Liver (tissue), 9 donors: ENCODE measurements around the gene KRT76. TPM values are rescaled to one million over a fixed set of nuclear protein-coding genes. Genes with fewer than 3 reads are reported as not detected.

ENCODE experiments used
- DNase-seq: peaks from one replicate; pipeline ENCODE4 v3.0.0-alpha.2; 2017; ENCODE audit warnings: low spot score
- H3K27ac ChIP-seq, 2 donors: one replicate each; pipeline ENCODE4 v1.7.0; 2013; ENCODE audit warnings: inconsistent platforms in 2 of 2, low read length in 2 of 2, control low read depth in 1 of 2, low read depth in 1 of 2, mild to moderate bottlenecking in 1 of 2
- H3K27me3 ChIP-seq, 4 donors: one replicate each; pipeline versions ENCODE4 v1.6.1 to v1.7.0; 2013; ENCODE audit warnings: low read length in 3 of 4, inconsistent platforms in 1 of 4, mild to moderate bottlenecking in 1 of 4, moderate library complexity in 1 of 4; ENCODE audit not compliant: control insufficient read depth in 4 of 4, insufficient read depth in 4 of 4
- H3K36me3 ChIP-seq, 4 donors: one replicate each; pipeline versions ENCODE4 v1.6.1 to v1.7.0; 2013; ENCODE audit warnings: low read length in 3 of 4, mild to moderate bottlenecking in 3 of 4, low read depth in 1 of 4, moderate library complexity in 1 of 4; ENCODE audit not compliant: control insufficient read depth in 4 of 4, insufficient read depth in 3 of 4
- H3K4me1 ChIP-seq, 4 donors: one replicate each; pipeline versions ENCODE4 v1.6.1 to v1.7.0; 2013; ENCODE audit warnings: low read length in 3 of 4, mild to moderate bottlenecking in 3 of 4, moderate library complexity in 1 of 4; ENCODE audit not compliant: control insufficient read depth in 4 of 4, insufficient read depth in 4 of 4
- H3K4me3 ChIP-seq, 3 donors: one replicate each; pipeline versions ENCODE4 v1.6.1 to v1.7.0; 2013; ENCODE audit warnings: low read length in 3 of 3, control low read depth in 1 of 3, low read depth in 1 of 3, mild to moderate bottlenecking in 1 of 3
- H3K9ac ChIP-seq, 2 donors: one replicate each; pipeline ENCODE4 v1.7.0; 2013; ENCODE audit warnings: low read length in 2 of 2, mild to moderate bottlenecking in 2 of 2, moderate library complexity in 2 of 2, control low read depth in 1 of 2, low read depth in 1 of 2
- H3K9me3 ChIP-seq, 4 donors: one replicate each; pipeline versions ENCODE4 v1.6.1 to v1.7.0; 2013; ENCODE audit warnings: low read length in 3 of 4; ENCODE audit not compliant: control insufficient read depth in 4 of 4
- FOXA1 ChIP-seq: IDR thresholded peaks from 2 replicates; pipeline ENCODE4 v1.6.1; 2016; ENCODE audit warnings: antibody characterized with exemption
- FOXA2 ChIP-seq: IDR thresholded peaks from 2 replicates; pipeline ENCODE4 v1.6.1; 2016; ENCODE audit warnings: antibody characterized with exemption
- GABPA ChIP-seq, 2 donors: IDR thresholded peaks in 1 of 2; conservative IDR thresholded peaks in 1 of 2; 2 replicates each; pipeline ENCODE4 v1.6.1; 2016; ENCODE audit warnings: antibody characterized with exemption in 2 of 2, mild to moderate bottlenecking in 1 of 2, moderate library complexity in 1 of 2
- HNF4A ChIP-seq, 2 donors: conservative IDR thresholded peaks; 2 replicates each; pipeline ENCODE4 v1.6.1; 2016; ENCODE audit warnings: antibody characterized with exemption in 2 of 2, mild to moderate bottlenecking in 2 of 2
- HNF4G ChIP-seq: IDR thresholded peaks from 2 replicates; pipeline ENCODE4 v1.6.1; 2016; ENCODE audit warnings: antibody characterized with exemption
- JUND ChIP-seq, 2 donors: IDR thresholded peaks; 2 replicates each; pipeline ENCODE4 v1.6.1; 2016; ENCODE audit warnings: antibody characterized with exemption in 2 of 2
- MAX ChIP-seq: IDR thresholded peaks from 2 replicates; pipeline ENCODE4 v1.6.1; 2016; ENCODE audit warnings: antibody characterized with exemption
- NR2F2 ChIP-seq: IDR thresholded peaks from 2 replicates; pipeline ENCODE4 v1.6.1; 2016; ENCODE audit warnings: antibody characterized with exemption
- RAD21 ChIP-seq, 2 donors: IDR thresholded peaks; 2 replicates each; pipeline ENCODE4 v1.6.1; 2016; ENCODE audit warnings: antibody characterized with exemption in 2 of 2, mild to moderate bottlenecking in 2 of 2
- REST ChIP-seq: IDR thresholded peaks from 2 replicates; pipeline ENCODE4 v1.6.1; 2016; ENCODE audit warnings: antibody characterized with exemption, mild to moderate bottlenecking
- RXRA ChIP-seq, 2 donors: IDR thresholded peaks; 2 replicates each; pipeline ENCODE4 v1.6.1; 2017 to 2018; ENCODE audit warnings: antibody characterized with exemption in 2 of 2, mild to moderate bottlenecking in 1 of 2
- SP1 ChIP-seq: IDR thresholded peaks from 2 replicates; pipeline ENCODE4 v1.6.1; 2018; ENCODE audit warnings: antibody characterized with exemption, mild to moderate bottlenecking
- TAF1 ChIP-seq: conservative IDR thresholded peaks from 2 replicates; pipeline ENCODE4 v1.6.1; 2016; ENCODE audit warnings: antibody characterized with exemption, mild to moderate bottlenecking
- YY1 ChIP-seq: IDR thresholded peaks from 2 replicates; pipeline ENCODE4 v1.6.1; 2016; ENCODE audit warnings: antibody characterized with exemption, mild to moderate bottlenecking
- WGBS: extraction: QIAGEN DNeasy Blood & Tissue Kit; methylation state at CpG from one replicate; pipeline ENCODE4 v1.1.7; 2013; 5-methylcytosine and 5-hydroxymethylcytosine counted together
- polyA plus RNA-seq, 2 donors: library from polyadenylated mRNA; stranded (reverse) in 1 of 2; unstranded in 1 of 2; fragments of 200-250 nt in 1 of 2; fragments of >200 nt in 1 of 2; fragmentation: Nextera tagmentation in 1 of 2; extraction: Ambion mirVana in 1 of 2; gene quantifications; one replicate each; pipeline versions ENCODE4 v1.2.1 to v1.2.3, GENCODE V29; 2013 to 2015
- total RNA-seq, 2 donors: library from RNA; depleted of rRNA; stranded (reverse); fragments of >200 nt; gene quantifications; one replicate each; pipeline ENCODE4 v1.2.3, GENCODE V29; 2014
- TF ChIP-seq, protein P1 (sequence below): fragments of 150-350 bp; IDR thresholded peaks from 2 replicates; pipeline ENCODE4 v1.5.1; 2017; ENCODE audit warnings: improper control_type of control experiment, low read depth, low read length; ENCODE audit not compliant: missing input control
- TF ChIP-seq, protein P2 (sequence below): IDR thresholded peaks from 2 replicates; pipeline ENCODE4 v1.6.1; 2016; ENCODE audit warnings: antibody characterized with exemption
- donor health status: healthy.
- donor health status: healthy.
- donor health status: healthy.
- donor health status: healthy.
- donor health status: healthy.

Gene KRT76
- total and polyA plus RNA-seq, 4 donors = not detected

DNA sequence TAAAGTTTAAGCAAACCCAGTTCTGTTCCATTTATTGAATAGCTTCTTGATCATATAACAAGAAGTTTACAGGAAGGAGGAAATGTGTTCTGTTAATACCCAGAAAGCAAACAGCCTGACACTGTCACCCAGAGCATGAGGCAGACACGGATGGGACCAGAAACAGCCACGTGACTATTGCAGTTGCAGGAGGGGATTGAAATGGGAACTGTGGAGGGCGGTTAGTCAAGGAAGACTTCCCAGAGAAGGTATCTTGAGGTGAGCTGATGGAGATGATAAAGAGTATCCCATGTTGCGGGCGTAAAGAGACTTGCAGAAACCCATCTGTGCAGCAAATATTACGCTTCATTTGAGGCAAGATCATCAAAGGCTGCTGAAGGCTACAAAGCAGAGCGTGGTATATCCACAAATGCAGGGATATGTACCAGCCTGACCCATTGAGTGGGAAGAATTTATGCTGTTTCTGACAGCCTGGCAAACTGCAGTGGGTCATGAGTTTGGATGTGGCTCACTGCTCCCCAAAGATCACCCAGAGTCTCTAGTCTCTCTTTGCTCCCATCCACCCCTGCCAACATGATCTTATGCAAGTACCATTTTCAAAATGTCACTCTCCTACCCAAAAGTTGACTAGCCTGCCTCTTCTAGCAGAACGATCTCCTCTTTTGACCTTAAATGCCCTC, 20.7 kb downstream of the KRT76 start:
- DNase-seq = no peak
- TF ChIP-seq SP1 (no peak), RAD21 (IDR thresholded peaks at IDR 0.05) (no peak), FOXA1 (no peak), YY1 (no peak), NR2F2 (no peak), JUND (IDR thresholded peaks at IDR 0.05) (no peak), RXRA (IDR thresholded peaks at IDR 0.05) (no peak), REST (no peak), MAX (no peak), TAF1 (no peak), GABPA (IDR thresholded peaks at IDR 0.05 in 1 of 2, conservative IDR thresholded peaks at IDR 0.05 in 1 of 2) (no peak)
- TF ChIP-seq, protein P1, sequence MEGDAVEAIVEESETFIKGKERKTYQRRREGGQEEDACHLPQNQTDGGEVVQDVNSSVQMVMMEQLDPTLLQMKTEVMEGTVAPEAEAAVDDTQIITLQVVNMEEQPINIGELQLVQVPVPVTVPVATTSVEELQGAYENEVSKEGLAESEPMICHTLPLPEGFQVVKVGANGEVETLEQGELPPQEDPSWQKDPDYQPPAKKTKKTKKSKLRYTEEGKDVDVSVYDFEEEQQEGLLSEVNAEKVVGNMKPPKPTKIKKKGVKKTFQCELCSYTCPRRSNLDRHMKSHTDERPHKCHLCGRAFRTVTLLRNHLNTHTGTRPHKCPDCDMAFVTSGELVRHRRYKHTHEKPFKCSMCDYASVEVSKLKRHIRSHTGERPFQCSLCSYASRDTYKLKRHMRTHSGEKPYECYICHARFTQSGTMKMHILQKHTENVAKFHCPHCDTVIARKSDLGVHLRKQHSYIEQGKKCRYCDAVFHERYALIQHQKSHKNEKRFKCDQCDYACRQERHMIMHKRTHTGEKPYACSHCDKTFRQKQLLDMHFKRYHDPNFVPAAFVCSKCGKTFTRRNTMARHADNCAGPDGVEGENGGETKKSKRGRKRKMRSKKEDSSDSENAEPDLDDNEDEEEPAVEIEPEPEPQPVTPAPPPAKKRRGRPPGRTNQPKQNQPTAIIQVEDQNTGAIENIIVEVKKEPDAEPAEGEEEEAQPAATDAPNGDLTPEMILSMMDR = no peak
- TF ChIP-seq, protein P2, sequence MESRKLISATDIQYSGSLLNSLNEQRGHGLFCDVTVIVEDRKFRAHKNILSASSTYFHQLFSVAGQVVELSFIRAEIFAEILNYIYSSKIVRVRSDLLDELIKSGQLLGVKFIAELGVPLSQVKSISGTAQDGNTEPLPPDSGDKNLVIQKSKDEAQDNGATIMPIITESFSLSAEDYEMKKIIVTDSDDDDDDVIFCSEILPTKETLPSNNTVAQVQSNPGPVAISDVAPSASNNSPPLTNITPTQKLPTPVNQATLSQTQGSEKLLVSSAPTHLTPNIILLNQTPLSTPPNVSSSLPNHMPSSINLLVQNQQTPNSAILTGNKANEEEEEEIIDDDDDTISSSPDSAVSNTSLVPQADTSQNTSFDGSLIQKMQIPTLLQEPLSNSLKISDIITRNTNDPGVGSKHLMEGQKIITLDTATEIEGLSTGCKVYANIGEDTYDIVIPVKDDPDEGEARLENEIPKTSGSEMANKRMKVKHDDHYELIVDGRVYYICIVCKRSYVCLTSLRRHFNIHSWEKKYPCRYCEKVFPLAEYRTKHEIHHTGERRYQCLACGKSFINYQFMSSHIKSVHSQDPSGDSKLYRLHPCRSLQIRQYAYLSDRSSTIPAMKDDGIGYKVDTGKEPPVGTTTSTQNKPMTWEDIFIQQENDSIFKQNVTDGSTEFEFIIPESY = no peak
- Histone ChIP-seq H3K36me3 (no peaks in the 10 kb centered on the region), H3K27me3 (no peaks in the 10 kb centered on the region), H3K27ac (no peak overlapping the region), H3K4me3 (no peak overlapping the region), H3K9ac (no peak overlapping the region), H3K9me3 (peaks cover 0 to 5% (median 0%) of the 10 kb centered on the region in 4 donors), H3K4me1 (no peaks in the 10 kb centered on the region)
- WGBS = 67% methylated on average over 8 of the region's 8 CpGs

DNA sequence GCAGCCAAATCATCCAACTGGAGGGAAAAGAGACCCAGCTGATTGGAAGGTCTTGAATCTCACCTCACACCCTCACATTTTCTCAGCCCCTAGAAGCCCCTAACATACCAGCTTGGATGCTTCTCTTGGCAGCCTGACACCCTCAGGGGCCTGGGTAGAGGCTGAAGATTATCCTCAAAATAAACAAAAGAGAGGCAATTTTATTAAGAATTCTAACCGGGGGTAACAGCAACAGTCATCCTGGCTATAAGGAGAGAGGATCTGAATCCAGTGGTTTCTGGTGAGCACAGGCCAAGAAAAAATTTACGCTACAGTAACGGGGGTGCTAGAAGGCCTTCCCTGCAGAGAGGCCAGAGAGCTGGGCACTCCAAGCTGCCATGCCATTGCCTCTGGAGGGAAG, 21.6 kb downstream of the KRT76 start:
- Histone ChIP-seq H3K27me3 (no peaks in the 10 kb centered on the region), H3K9ac (no peak overlapping the region), H3K27ac (no peak overlapping the region), H3K4me1 (no peaks in the 10 kb centered on the region), H3K36me3 (no peaks in the 10 kb centered on the region), H3K9me3 (peaks cover 0 to 4% (median 0%) of the 10 kb centered on the region in 4 donors), H3K4me3 (no peak overlapping the region)
- DNase-seq = no peak
- 80% methylated on average over 3 of the region's 3 CpGs for WGBS
- TF ChIP-seq, protein P2 = no peak
- TF ChIP-seq SP1 = no peak
- TF ChIP-seq HNF4G = no peak
- no peak for TF ChIP-seq REST
- TF ChIP-seq TAF1 = no peak
- no peak for TF ChIP-seq HNF4A (conservative IDR thresholded peaks at IDR 0.05)
- TF ChIP-seq NR2F2 = no peak
- TF ChIP-seq YY1 = no peak
- TF ChIP-seq JUND (IDR thresholded peaks at IDR 0.05) = no peak
- no peak for TF ChIP-seq FOXA2
- TF ChIP-seq RAD21 (IDR thresholded peaks at IDR 0.05) = no peak
- TF ChIP-seq FOXA1 = no peak
